SK-N-MC (cell line): ENCODE results near the gene HELZ.

ENCODE experiments used
- DNase-seq: peaks from one replicate; pipeline ENCODE4 v3.0.0-alpha.2; 2011; ENCODE audit warnings: low read depth, low spot score
- H3K27ac ChIP-seq: fragments of 200-600 bp; sonication (generic); 2 replicates; pipeline ENCODE4 v1.5.1; 2016; ENCODE audit warnings: mixed run types
- H3K36me3 ChIP-seq: fragments of 200-600 bp; sonication (generic); 2 replicates; pipeline ENCODE4 v1.6.1; 2017; ENCODE audit warnings: antibody characterized with exemption, low read length, mixed read lengths; ENCODE audit not compliant: insufficient read depth
- H3K4me3 ChIP-seq: fragments of 200-600 bp; sonication (generic); 2 replicates; pipeline ENCODE4 v1.5.1; 2016
- H3K9ac ChIP-seq: fragments of 200-600 bp; sonication (generic); 2 replicates; pipeline ENCODE4 v1.8.0; 2017; ENCODE audit warnings: mixed run types, mixed read lengths; ENCODE audit not compliant: insufficient read length
- H3K9me3 ChIP-seq: fragments of 200-600 bp; sonication (generic); 2 replicates; pipeline ENCODE4 v1.6.1; 2017; ENCODE audit warnings: low read depth, mild to moderate bottlenecking, antibody characterized with exemption, low read length, moderate library complexity, mixed read lengths
- EZH2 ChIP-seq: fragments of 200-600 bp; sonication (generic); IDR thresholded peaks from one replicate; pipeline ENCODE4 v1.6.1; 2017; ENCODE audit warnings: antibody characterized with exemption
- FOXP2 ChIP-seq: optimal IDR thresholded peaks from 2 replicates; pipeline ENCODE3; 2011; ENCODE audit warnings: mild to moderate bottlenecking, moderate library complexity; ENCODE audit not compliant: insufficient read depth; ENCODE audit errors: extremely low read length, control extremely low read depth
- POLR2AphosphoS5 ChIP-seq: IDR thresholded peaks from 2 replicates; pipeline ENCODE4 v1.6.1; 2012; ENCODE audit warnings: mild to moderate bottlenecking, low read depth, low read length, borderline replicate concordance

The HELZ gene

DNA sequence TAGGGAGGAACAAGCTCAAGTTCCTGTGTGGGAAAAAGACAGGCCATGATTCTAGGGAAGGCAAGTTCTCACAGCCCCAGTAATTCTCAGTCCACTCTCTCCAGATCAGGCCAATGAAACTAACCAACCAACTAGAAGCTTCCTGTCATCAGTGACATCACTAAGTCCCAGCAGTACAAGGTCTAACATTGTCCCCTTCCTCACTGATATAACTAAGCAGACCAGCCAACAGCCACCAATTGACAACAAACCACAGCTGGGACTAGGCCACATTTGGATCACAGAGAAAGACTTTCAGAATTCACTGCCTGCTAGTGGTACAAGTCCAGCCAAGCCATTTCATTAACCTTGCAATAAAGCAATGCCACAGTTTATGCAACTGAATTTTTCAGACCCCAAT lies 106.6 kb downstream of the HELZ start:
- DNase-seq = no peak

DNA sequence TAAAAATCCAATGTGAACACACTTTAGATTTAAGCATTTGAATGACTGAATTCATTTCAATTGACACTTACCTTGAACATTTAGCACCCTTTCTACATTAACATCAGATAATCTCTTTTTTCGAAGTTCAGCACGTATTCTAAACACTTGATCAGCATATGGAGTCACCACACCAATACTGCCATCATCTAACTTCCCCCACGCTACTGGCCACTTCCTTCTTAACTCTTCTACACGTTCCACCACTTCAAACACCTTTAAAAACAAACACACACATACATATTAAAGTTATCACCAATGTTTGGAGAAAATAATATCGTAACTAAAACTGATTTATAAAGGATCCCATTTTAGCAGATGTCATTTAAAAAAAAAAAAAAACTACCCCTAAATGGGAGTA lies 107.1 kb downstream of the HELZ start:
- no peak for TF ChIP-seq POLR2AphosphoS5
- TF ChIP-seq FOXP2 = no peak
- no peak for TF ChIP-seq EZH2
- Histone ChIP-seq H3K27ac (no peak overlapping the region), H3K36me3 (peaks cover 52% of the 10 kb centered on the region), H3K9me3 (0 out of 2 replicates have a peak, but pooled peaks cover 4% of the 10 kb centered on the region), H3K9ac (no peak overlapping the region), H3K4me3 (no peak overlapping the region)
- no peak for DNase-seq

More for the DNA sequence above, 106.6 kb downstream of the HELZ start:
- H3K36me3 ChIP-seq = peaks cover 57% of the 10 kb centered on the region
- no peak overlapping the region for H3K27ac ChIP-seq
- no peak overlapping the region for H3K4me3 ChIP-seq
- 0 out of 2 replicates have a peak, but pooled peaks cover 4% of the 10 kb centered on the region for H3K9me3 ChIP-seq
- no peak for TF ChIP-seq FOXP2
- TF ChIP-seq POLR2AphosphoS5 = no peak
- no peak for TF ChIP-seq EZH2
- no peak overlapping the region for H3K9ac ChIP-seq

DNA sequence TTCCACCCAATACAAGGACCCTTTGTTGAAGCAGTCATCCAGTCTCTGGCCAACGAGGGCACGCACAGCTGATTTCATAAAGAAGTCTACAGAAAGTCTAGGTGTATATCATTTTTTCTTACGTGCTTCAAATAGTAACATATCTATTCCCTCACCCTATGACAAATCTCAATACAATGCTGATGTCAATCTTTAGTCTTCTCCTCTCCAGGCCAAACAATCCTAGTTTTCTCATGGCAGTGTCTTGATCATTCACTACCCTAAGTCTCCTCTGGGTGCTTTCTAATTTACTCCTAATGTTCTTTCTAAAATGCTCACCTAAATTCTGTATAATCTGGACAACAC lies 108.0 kb downstream of the HELZ start:
- DNase-seq = no peak
- Histone ChIP-seq H3K27ac (no peak overlapping the region), H3K4me3 (no peak overlapping the region), H3K9me3 (no peaks in the 10 kb centered on the region), H3K36me3 (peaks cover 47% of the 10 kb centered on the region), H3K9ac (no peak overlapping the region)
- TF ChIP-seq POLR2AphosphoS5 = no peak
- no peak for TF ChIP-seq FOXP2
- no peak for TF ChIP-seq EZH2

DNA sequence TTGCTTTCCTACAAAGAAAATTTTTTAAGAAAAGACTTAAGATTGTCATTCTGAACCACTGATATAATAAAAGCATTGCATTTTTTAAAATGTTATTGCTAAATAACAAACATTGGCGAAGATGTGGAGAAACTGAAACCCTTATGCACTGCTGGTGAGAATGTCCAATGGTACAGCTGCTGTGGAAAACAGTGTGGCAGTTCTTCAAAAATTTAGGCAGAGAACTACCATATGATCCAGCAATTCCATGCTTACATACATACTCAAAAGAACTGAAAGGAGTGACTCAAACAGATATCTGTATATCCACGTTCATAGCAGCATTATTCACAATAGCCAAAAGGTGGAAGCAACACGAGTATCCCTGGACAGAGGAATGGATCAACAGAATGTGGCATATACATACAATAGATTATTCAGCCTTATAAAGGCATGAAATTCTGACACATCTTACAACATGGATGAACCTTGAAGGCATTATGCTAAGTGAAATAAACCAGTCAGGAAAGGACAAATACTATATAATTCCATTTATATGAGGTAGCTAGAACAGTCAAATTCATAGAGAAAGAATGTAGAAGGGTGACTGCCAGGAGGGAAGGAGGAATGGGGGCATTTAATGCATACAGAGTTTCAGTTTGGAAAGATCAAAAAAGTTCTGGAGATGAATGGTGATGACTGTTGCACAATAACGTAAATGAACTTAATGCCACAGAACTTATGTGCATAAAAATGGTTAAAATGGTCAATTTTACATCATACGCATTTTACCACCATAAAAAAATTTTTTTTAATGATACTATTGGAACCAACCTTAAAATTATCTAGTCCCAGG lies 108.6 kb downstream of the HELZ start:
- TF ChIP-seq FOXP2 (no peak), POLR2AphosphoS5 (no peak), EZH2 (no peak)
- no peak overlapping the region for H3K9ac ChIP-seq
- no peaks in the 10 kb centered on the region for H3K9me3 ChIP-seq
- no peak overlapping the region for H3K4me3 ChIP-seq
- H3K27ac ChIP-seq = 0 out of 2 replicates have a peak overlapping the region, but pooled peaks have one; percentile 8
- H3K36me3 ChIP-seq = peaks cover 45% of the 10 kb centered on the region
- DNase-seq = no peak

DNA sequence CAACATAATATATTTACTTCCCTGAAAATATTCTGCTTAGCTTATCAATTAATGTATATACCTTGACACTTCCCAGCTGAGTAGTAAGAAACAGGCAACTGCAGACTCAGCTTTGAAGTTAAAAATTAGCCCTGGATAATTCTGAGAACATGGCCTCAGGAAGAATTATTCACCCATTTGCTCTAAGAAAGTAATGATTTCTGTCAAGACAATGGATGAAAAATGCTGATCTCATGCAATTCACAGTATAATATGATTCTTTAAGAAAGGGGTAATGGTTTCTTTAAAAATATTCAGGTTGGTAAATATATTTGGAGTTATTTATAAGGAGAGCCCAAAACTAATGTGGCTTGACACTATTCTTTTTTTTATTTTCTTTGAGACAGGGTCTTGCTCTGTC lies 111.8 kb downstream of the HELZ start:
- no peak for TF ChIP-seq FOXP2
- TF ChIP-seq EZH2 = no peak
- no peak for TF ChIP-seq POLR2AphosphoS5
- Histone ChIP-seq H3K9ac (no peak overlapping the region), H3K9me3 (no peaks in the 10 kb centered on the region), H3K4me3 (no peak overlapping the region), H3K27ac (no peak overlapping the region), H3K36me3 (peaks cover 45% of the 10 kb centered on the region)
- DNase-seq = no peak

DNA sequence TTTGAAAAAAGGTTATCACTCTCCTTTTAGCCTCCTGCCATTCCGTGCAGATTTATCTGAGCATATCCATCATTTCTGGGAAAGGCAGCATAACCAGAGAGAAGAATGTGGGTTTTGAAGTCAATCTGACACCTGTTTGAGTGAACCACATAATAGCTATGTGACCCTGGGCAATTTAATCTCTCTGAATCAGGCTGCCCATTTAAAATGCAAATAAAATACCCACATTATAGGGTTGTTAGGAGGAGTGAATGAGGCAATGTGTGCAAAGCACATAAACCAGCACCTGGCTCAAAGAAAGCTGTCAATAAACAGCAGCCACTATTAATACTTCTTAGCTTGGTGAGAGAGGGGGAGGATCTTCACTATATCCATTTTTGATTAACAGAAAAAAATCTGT lies 112.6 kb downstream of the HELZ start:
- no peak overlapping the region for H3K4me3 ChIP-seq
- H3K27ac ChIP-seq = no peak overlapping the region
- H3K9ac ChIP-seq = no peak overlapping the region
- H3K9me3 ChIP-seq = no peaks in the 10 kb centered on the region
- H3K36me3 ChIP-seq = peaks cover 47% of the 10 kb centered on the region
- no peak for TF ChIP-seq FOXP2
- no peak for TF ChIP-seq EZH2
- DNase-seq = no peak

DNA sequence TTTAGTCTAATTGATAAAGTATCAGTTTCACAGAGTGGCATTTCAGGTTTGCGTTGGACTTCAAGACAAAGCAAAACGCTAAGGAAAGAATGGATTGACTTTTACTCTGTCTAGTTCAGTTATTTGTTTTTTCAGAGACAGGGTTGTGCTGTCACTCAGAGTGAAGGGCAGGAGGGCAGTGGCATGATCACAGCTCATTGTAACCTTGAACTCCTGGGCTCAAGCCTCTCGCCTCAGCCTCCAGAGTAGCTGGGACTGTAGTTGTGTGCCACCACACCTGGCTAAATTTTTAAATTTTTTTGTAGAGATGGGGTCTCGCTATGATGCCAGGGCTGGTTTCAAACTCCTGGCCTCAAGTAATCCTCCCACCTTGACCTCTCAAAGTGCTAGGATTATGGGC lies 114.2 kb downstream of the HELZ start:
- Histone ChIP-seq H3K4me3 (no peak overlapping the region), H3K9me3 (no peaks in the 10 kb centered on the region), H3K36me3 (peaks cover 33% of the 10 kb centered on the region), H3K27ac (no peak overlapping the region), H3K9ac (no peak overlapping the region)
- no peak for DNase-seq
- TF ChIP-seq FOXP2 (no peak), POLR2AphosphoS5 (no peak), EZH2 (no peak)

DNA sequence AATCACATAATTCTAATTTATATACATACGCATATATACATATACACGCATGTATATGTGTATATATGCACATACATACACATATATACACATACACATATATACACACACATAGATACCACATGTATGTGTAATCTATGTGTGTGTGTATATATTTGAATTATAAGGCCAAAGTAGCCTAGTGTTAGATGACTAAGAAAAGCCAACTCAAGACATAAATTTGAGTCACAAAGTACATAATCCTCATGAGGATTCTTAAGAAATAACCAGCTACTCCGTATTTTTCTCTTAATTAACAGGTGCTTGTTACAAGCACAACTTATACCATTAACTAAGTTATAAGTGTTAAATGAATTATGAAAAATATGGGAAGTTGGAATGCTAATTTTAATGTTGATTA lies 115.7 kb downstream of the HELZ start:
- no peak for DNase-seq
- Histone ChIP-seq H3K4me3 (no peak overlapping the region), H3K36me3 (peaks cover 22% of the 10 kb centered on the region), H3K9ac (no peak overlapping the region), H3K9me3 (no peaks in the 10 kb centered on the region), H3K27ac (no peak overlapping the region)
- TF ChIP-seq POLR2AphosphoS5 (no peak), FOXP2 (no peak), EZH2 (no peak)

DNA sequence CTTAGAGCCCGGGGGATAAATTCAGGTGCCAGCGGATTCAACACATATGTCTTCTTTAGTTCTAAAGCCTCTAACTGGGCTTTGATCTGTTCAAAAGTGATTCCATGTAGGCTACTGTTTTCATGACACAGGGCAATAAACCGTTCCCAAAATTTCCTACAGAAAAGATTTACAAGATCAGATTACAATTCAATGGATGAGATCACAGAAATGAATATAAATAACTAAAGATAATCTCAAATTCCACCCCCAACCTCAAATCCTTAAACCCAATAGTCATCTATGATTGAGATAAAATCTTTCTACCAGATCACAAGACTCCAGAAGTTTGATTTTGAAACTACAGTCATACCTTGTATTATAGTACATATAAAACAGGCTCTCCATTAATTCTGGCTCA lies 116.3 kb downstream of the HELZ start:
- Histone ChIP-seq H3K36me3 (peaks cover 18% of the 10 kb centered on the region), H3K9me3 (no peaks in the 10 kb centered on the region), H3K4me3 (no peak overlapping the region), H3K9ac (no peak overlapping the region), H3K27ac (no peak overlapping the region)
- DNase-seq = no peak
- no peak for TF ChIP-seq EZH2
- no peak for TF ChIP-seq POLR2AphosphoS5
- no peak for TF ChIP-seq FOXP2
